K562 (cell line): ENCODE measurements around the gene VPS13C. TPM values are rescaled to one million over a fixed set of nuclear protein-coding genes. Genes with fewer than 3 reads are reported as not detected.

ENCODE experiments used
- ATAC-seq: fragments of 200-7000 bp; cut with Tn5 transposase; 3 replicates; pipeline ENCODE4 v1.9.1; 2020; ENCODE audit warnings: moderate library complexity
- BruUV-seq: library from RNA; stranded (reverse); fragments of 400-500 nt; replicated peaks from 2 replicates; lab custom pipeline; 2021; lab: Mats Ljungman, UMichigan
- CTCF ChIA-PET: fragments of 300-600 bp; formaldehyde crosslinking; extraction: SDS; loops from one replicate; lab custom pipeline; 2021; ENCODE audit warnings: low intra/inter-chr PET ratio; lab: Yijun Ruan, JAX
- POLR2A ChIA-PET: fragments of 300-600, 350-650 bp; sonication (Branson Sonifier 250); formaldehyde crosslinking; extraction: SDS; loops from one replicate; lab custom pipeline; 2021; ENCODE audit warnings: antibody characterized with exemption, inconsistent platforms; lab: Yijun Ruan, JAX
- DNase-seq, 4 experiments: peaks; one replicate each; pipeline versions ENCODE4 v3.0.0 to v3.0.0-alpha.2; 2011 to 2018; ENCODE audit warnings: low spot score in 3 of 4, mixed read lengths in 3 of 4; ENCODE audit errors: extremely low read depth in 1 of 4
- FAIRE-seq: peaks from 2 replicates; lab custom pipeline; 2011; peaks lifted over from hg19 to GRCh38; lab: Jason Lieb, UNC
- H2AFZ ChIP-seq: 2 replicates; pipeline ENCODE4 v1.6.0; 2011; ENCODE audit warnings: low read depth, low read length, control low read depth, inconsistent platforms
- H3K27ac ChIP-seq: fragments of 200-600 bp; 3 replicates; pipeline ENCODE4 v1.8.0; 2011; ENCODE audit warnings: low read depth, mild to moderate bottlenecking, control low read depth, inconsistent platforms, low read length, moderate library complexity, mixed read lengths; ENCODE audit errors: extremely low read depth
- H3K27me3 ChIP-seq, 2 experiments: fragments of 300-600 bp in 1 of 2; 2 replicates in 1 of 2; 3 replicates in 1 of 2; pipeline versions ENCODE4 v1.6.0 to v1.8.0; 2011; ENCODE audit warnings: inconsistent platforms in 2 of 2, low read length in 2 of 2, mild to moderate bottlenecking in 1 of 2, mixed read lengths in 1 of 2, moderate library complexity in 1 of 2; ENCODE audit not compliant: control insufficient read depth in 2 of 2, insufficient read depth in 2 of 2
- H3K36me3 ChIP-seq: fragments of 300-600 bp; 3 replicates; pipeline ENCODE4 v1.8.0; 2011; ENCODE audit warnings: mild to moderate bottlenecking, low read length, inconsistent platforms; ENCODE audit not compliant: control insufficient read depth, insufficient read depth
- H3K4me1 ChIP-seq, 2 experiments: fragments of 200-600 bp in 1 of 2; replicated peaks in 1 of 2; 2 replicates in 1 of 2; 3 replicates in 1 of 2; pipeline versions ENCODE4 v1.5.1 to v1.8.0; 2011; ENCODE audit warnings: inconsistent platforms in 2 of 2, low read length in 2 of 2, mild to moderate bottlenecking in 1 of 2, mixed read lengths in 1 of 2, moderate library complexity in 1 of 2; ENCODE audit not compliant: control insufficient read depth in 2 of 2, insufficient read depth in 2 of 2
- H3K4me2 ChIP-seq: 2 replicates; pipeline ENCODE4 v1.6.1; 2011; ENCODE audit warnings: low read length, control low read depth, inconsistent platforms, mixed read lengths; ENCODE audit not compliant: insufficient read depth
- H3K4me3 ChIP-seq: fragments of 200-600 bp; sonication (generic), shearing (Covaris generic); 2 replicates; pipeline ENCODE4 v1.5.1; 2016; ENCODE audit warnings: control low read depth, inconsistent platforms
- H3K79me2 ChIP-seq: fragments of 200-600 bp; 3 replicates; pipeline ENCODE4 v1.8.0; 2011; ENCODE audit warnings: low read length, inconsistent platforms; ENCODE audit not compliant: control insufficient read depth, insufficient read depth
- H3K9ac ChIP-seq, 2 experiments: 2 replicates each; pipeline versions ENCODE4 v1.6.0 to v1.6.1; 2011; ENCODE audit warnings: low read depth in 2 of 2, low read length in 2 of 2, control low read depth in 1 of 2, inconsistent platforms in 1 of 2, mild to moderate bottlenecking in 1 of 2, mixed read lengths in 1 of 2; ENCODE audit not compliant: insufficient read depth in 1 of 2
- H3K9me1 ChIP-seq: one replicate; pipeline ENCODE4 v1.6.0; 2011; ENCODE audit warnings: inconsistent platforms, mild to moderate bottlenecking, low read length, moderate library complexity; ENCODE audit not compliant: control insufficient read depth, insufficient read depth
- H3K9me3 ChIP-seq: replicated peaks from 2 replicates; pipeline ENCODE4 v1.5.1; 2011; ENCODE audit warnings: low read depth, low read length, inconsistent platforms; ENCODE audit not compliant: control insufficient read depth, insufficient read depth
- H4K20me1 ChIP-seq: replicated peaks from 2 replicates; pipeline ENCODE4 v1.6.1; 2011; ENCODE audit warnings: low read length, inconsistent platforms, mixed read lengths; ENCODE audit not compliant: control insufficient read depth, insufficient read depth
- ATF7 ChIP-seq: fragments of 450-650 bp; IDR thresholded peaks from 2 replicates; pipeline ENCODE4 v1.7.1; 2014; ENCODE audit warnings: mild to moderate bottlenecking, moderate library complexity
- MBD2 ChIP-seq: sonication (generic); IDR thresholded peaks from 2 replicates; pipeline ENCODE4 v1.6.1; 2016; ENCODE audit warnings: low read depth, borderline replicate concordance
- PHF8 ChIP-seq: fragments of 200-600 bp; sonication (generic); IDR thresholded peaks from 2 replicates; pipeline ENCODE4 v1.6.1; 2012; ENCODE audit warnings: mixed run types, mild to moderate bottlenecking, inconsistent platforms, low read length, moderate library complexity, borderline replicate concordance
- ZNF696 ChIP-seq: fragments of 250-450 bp; sonication (Bioruptor Pico); conservative IDR thresholded peaks from 2 replicates; pipeline ENCODE4 v1.4.0; 2020; ENCODE audit warnings: mild to moderate bottlenecking, moderate library complexity
- WGBS: fragments of 100-300 bp; shearing (Covaris generic); methylation state at CpG from one replicate; pipeline ENCODE4 v1.1.6; 2016; ENCODE audit warnings: low coverage, mixed read lengths; ENCODE audit not compliant: insufficient coverage; ENCODE audit errors: missing lambda C conversion rate; 5-methylcytosine and 5-hydroxymethylcytosine counted together
- in situ Hi-C: fragments of 300-500 bp; cut with MboI; formaldehyde crosslinking; loops from 4 replicates; pipeline ENCODE4 v1.15.0; 2018; ENCODE audit warnings: inconsistent platforms, mixed read lengths
- intact Hi-C: fragments of 100-400 bp; cut with micrococcal nuclease; formaldehyde crosslinking; loops from 2 replicates; pipeline ENCODE4 v1.14.2; 2022
- polyA plus RNA-seq, 8 experiments: library from polyadenylated mRNA; depleted of rRNA in 4 of 8; stranded (reverse) in 5 of 8; unstranded in 3 of 8; fragments of >200 nt; fragmentation: Nextera tagmentation in 2 of 8; fragmentation: Illumina TruSeq in 1 of 8; extraction: Ambion mirVana in 2 of 8; extraction: Trizol in 1 of 8; gene quantifications; 2 replicates each; pipeline versions ENCODE4 v1.2.1 to v1.2.3, GENCODE V29; 2011 to 2014; ENCODE audit warnings: inconsistent platforms in 1 of 8, missing spikeins in 1 of 8
- total RNA-seq, 7 experiments: library from RNA; depleted of rRNA in 6 of 7; stranded (reverse); fragments of >200 nt in 6 of 7; fragmentation: Illumina TruSeq in 2 of 7; extraction: Trizol in 2 of 7; gene quantifications; 2 replicates each; pipeline versions ENCODE4 v1.2.1 to v1.2.3, GENCODE V29; 2011 to 2021; ENCODE audit warnings: low replicate concordance in 1 of 7
- TF ChIP-seq, protein P1 (sequence below): fragments of 450-650 bp; IDR thresholded peaks from 2 replicates; pipeline ENCODE4 v1.6.1; 2016; ENCODE audit warnings: missing biosample characterization, missing genetic modification characterization

Gene VPS13C
- total and polyA plus RNA-seq, 9 of the 15 experiments (the other 6 are each of a cell fraction or from before 2014, with no cell fraction given): 5.2 to 32.3 (median 15.7) TPM

- no peaks in the 10 kb centered on the region for H3K36me3 ChIP-seq
- H3K4me2 ChIP-seq: no peak overlapping the region
- TF ChIP-seq PHF8 (no peak), ZNF696 (no peak), ATF7 (no peak), MBD2 (no peak)
- TF ChIP-seq, protein P1, sequence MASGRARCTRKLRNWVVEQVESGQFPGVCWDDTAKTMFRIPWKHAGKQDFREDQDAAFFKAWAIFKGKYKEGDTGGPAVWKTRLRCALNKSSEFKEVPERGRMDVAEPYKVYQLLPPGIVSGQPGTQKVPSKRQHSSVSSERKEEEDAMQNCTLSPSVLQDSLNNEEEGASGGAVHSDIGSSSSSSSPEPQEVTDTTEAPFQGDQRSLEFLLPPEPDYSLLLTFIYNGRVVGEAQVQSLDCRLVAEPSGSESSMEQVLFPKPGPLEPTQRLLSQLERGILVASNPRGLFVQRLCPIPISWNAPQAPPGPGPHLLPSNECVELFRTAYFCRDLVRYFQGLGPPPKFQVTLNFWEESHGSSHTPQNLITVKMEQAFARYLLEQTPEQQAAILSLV (tag): no peak
- no peak for ATAC-seq
- no peaks in the 10 kb centered on the region for H3K9me3 ChIP-seq
- H3K9ac ChIP-seq: no peak overlapping the region
- FAIRE-seq: no peak
- no peaks in the 10 kb centered on the region for H3K4me1 ChIP-seq
- peaks cover 4 to 13% of the 10 kb centered on the region in 2 experiments; a peak in 3 of 5 replicates for H3K27me3 ChIP-seq
- in situ Hi-C loops (no loop called here), intact Hi-C loops (no loop called here)
- no peaks in the 10 kb centered on the region for H3K79me2 ChIP-seq
- H3K27ac ChIP-seq: no peak overlapping the region
- 0% methylated on average over 2 of the region's 2 CpGs for WGBS
- H2AFZ ChIP-seq: no peak overlapping the region
- ChIA-PET POLR2A (interaction anchor here (1.0 kb wide), 1 partner anchor 36 kb away, joined by 4 read pairs; no protein-coding TSS in a partner anchor), CTCF (no interaction called here)
- no peak for DNase-seq
- H4K20me1 ChIP-seq: no peaks in the 10 kb centered on the region
- H3K4me3 ChIP-seq: no peak overlapping the region
- H3K9me1 ChIP-seq: no peaks in the 10 kb centered on the region
- BruUV-seq: no TSS peak
Observed at GRCh38 chr15:62107571-62108121, 47.4 kb upstream of the VPS13C start.
